Loucy (cell line): ENCODE data around the gene PRSS38.

Source experiments
- CTCF ChIP-seq: fragments of 200-600 bp; sonication (generic); conservative IDR thresholded peaks from 2 replicates; pipeline ENCODE4 v1.5.1; 2014; ENCODE audit warnings: mild to moderate bottlenecking, antibody characterized with exemption, low read length
- EZH2phosphoT487 ChIP-seq: fragments of 200-600 bp; IDR thresholded peaks from 2 replicates; pipeline ENCODE4 v1.6.1; 2018; ENCODE audit warnings: antibody characterized with exemption, mild to moderate bottlenecking, moderate library complexity, borderline replicate concordance

GRCh38 chr1:227766015-227766634 is 49.4 kb upstream of the PRSS38 start:
- TF ChIP-seq CTCF: no peak
- no peak for TF ChIP-seq EZH2phosphoT487
